Epithelial cell of proximal tubule (primary cell): ENCODE data around the gene WDR86. TPM values are rescaled to one million over a fixed set of nuclear protein-coding genes. Genes with fewer than 3 reads are reported as not detected.
A peak's percentile ranks its signal among the peaks of the same experiment; 100 is the strongest.

Experiments used
- DNase-seq: peaks from one replicate; pipeline ENCODE4 v3.0.0-alpha.2; 2011; ENCODE audit warnings: low read depth
- H3K4me3 ChIP-seq: 2 replicates; pipeline ENCODE4 v1.5.1; 2011; ENCODE audit warnings: low read depth, mild to moderate bottlenecking, low read length
- total RNA-seq: library from RNA; depleted of rRNA; stranded (reverse); fragments of >200 nt; gene quantifications from 2 replicates; pipeline ENCODE4 v1.2.3, GENCODE V29; 2015
- TF ChIP-seq, protein P1 (sequence below): conservative IDR thresholded peaks from 2 replicates; pipeline ENCODE4 v1.5.1; 2012; ENCODE audit warnings: low read depth, mild to moderate bottlenecking, low read length

WDR86 gene, protein sequence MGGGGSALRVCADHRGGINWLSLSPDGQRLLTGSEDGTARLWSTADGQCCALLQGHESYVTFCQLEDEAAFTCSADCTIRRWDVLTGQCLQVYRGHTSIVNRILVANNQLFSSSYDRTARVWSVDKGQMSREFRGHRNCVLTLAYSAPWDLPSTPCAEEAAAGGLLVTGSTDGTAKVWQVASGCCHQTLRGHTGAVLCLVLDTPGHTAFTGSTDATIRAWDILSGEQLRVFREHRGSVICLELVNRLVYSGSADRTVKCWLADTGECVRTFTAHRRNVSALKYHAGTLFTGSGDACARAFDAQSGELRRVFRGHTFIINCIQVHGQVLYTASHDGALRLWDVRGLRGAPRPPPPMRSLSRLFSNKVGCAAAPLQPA
- 0.07 and 3.1 TPM in 2 replicates for total RNA-seq

GRCh38 chr7:151409667-151410404 is at the start of gene WDR86:
Gene WDR86 (minus strand): TSS chr7:151410038. CDS start chr7:151409589, 449 bp downstream.
- DNase-seq, result no peak
- H3K4me3 ChIP-seq, result peak within 1 kb of the TSS; percentile 47
- TF ChIP-seq, protein P1, sequence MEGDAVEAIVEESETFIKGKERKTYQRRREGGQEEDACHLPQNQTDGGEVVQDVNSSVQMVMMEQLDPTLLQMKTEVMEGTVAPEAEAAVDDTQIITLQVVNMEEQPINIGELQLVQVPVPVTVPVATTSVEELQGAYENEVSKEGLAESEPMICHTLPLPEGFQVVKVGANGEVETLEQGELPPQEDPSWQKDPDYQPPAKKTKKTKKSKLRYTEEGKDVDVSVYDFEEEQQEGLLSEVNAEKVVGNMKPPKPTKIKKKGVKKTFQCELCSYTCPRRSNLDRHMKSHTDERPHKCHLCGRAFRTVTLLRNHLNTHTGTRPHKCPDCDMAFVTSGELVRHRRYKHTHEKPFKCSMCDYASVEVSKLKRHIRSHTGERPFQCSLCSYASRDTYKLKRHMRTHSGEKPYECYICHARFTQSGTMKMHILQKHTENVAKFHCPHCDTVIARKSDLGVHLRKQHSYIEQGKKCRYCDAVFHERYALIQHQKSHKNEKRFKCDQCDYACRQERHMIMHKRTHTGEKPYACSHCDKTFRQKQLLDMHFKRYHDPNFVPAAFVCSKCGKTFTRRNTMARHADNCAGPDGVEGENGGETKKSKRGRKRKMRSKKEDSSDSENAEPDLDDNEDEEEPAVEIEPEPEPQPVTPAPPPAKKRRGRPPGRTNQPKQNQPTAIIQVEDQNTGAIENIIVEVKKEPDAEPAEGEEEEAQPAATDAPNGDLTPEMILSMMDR, result no peak

DNA sequence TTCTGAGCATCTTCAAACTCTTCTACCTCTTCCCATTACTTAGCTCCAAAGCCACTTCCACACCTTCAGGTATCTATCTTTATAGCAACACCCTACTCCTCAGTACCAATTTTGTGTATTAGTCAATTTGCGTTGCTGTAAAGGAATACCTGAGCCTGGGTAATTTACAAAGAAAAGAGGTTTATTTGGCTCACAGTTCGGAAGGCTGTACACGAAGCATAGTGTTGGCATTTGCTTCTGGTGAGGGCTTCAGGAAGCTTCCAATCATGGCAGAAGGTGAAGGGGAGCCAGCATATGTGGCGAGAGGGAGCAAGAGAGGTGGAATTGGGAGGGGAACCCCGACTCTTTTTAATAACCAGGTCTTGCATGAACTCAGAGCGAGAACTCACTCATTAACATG is 47.7 kb upstream of the WDR86 start:
- no peak overlapping the region for H3K4me3 ChIP-seq
- TF ChIP-seq, protein P1, result no peak
- DNase-seq, result no peak

DNA sequence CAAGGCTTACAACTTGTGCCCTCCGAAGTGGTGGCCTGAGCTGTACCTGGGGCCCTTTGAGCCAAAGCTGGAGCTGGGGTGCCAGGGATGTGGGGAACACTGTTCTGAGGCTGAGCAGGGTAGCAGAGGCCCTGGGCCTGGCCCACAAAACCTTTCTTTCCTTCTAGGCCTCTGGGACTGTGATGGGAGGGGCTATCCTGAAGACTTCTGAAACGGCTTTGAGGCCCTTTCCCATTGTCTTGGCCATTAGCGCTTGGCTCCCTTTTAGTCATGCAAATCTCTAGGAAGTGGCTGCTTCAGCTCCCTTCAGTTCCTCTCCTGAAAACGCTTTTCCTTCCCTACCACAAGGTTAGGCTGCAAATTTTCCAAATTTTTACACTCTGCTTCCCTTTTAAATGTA is 46.9 kb upstream of the WDR86 start:
- DNase-seq, result no peak
- no peak overlapping the region for H3K4me3 ChIP-seq
- TF ChIP-seq, protein P1, result no peak

DNA sequence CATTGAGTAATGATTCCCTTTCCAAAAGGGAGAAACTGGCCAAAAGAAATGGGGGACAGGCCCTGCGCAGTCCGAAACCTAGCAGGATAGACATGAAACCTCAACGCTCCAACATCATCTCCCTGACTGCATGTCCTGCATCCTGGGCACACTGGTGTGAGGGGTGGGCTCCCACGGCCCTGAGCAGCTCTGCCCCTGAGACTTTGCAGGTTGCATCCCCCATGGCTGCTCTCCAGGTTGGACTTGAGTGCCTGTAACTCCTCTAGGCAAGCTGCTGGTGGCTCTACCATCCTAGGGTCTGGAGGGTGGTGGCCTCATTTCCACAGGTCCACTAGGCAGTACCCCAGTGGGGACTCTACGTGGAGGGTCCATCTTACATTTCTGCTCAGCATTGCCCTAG is 46.4 kb upstream of the WDR86 start:
- no peak for DNase-seq
- no peak overlapping the region for H3K4me3 ChIP-seq
- TF ChIP-seq, protein P1, result no peak

- TF ChIP-seq, protein P1, result no peak
- no peak for DNase-seq
These were observed 45.9 kb upstream of the WDR86 start for GRCh38 chr7:151455690-151456089.

GRCh38 chr7:151454932-151455530 is 45.2 kb upstream of the WDR86 start:
- TF ChIP-seq, protein P1, result no peak
- no peak overlapping the region for H3K4me3 ChIP-seq
- no peak for DNase-seq

More at GRCh38 chr7:151455690-151456089, 45.9 kb upstream of the WDR86 start:
- no peak overlapping the region for H3K4me3 ChIP-seq
